HG03565 (cell line): Measurements from ENCODE around the gene ICE1.
"Not testable (repeated sequence)": the region's sequence is repeated elsewhere in the genome, so short reads cannot be mapped to it uniquely, and the experiment has no call there.

Experiments used
- ATAC-seq: cut with Tn5 transposase; IDR thresholded peaks from one replicate; pipeline ENCODE4 v1.9.1; 2021; ENCODE audit warnings: mild to moderate bottlenecking, moderate library complexity; ENCODE audit not compliant: unreplicated experiment

Gene ICE1

GRCh38 chr5:5437227-5438172, 15.0 kb downstream of the ICE1 start:
- ATAC-seq: peak; percentile 53

- ATAC-seq: no peak
Observed at GRCh38 chr5:5451863-5452262, 29.4 kb downstream of the ICE1 start.

GRCh38 chr5:5453131-5453530, 30.7 kb downstream of the ICE1 start:
- no peak for ATAC-seq

GRCh38 chr5:5454391-5454790, 31.9 kb downstream of the ICE1 start:
- no peak for ATAC-seq

GRCh38 chr5:5456858-5457257, 34.4 kb downstream of the ICE1 start:
- ATAC-seq: no peak

- ATAC-seq: no peak
Observed at GRCh38 chr5:5460311-5460710, 37.8 kb downstream of the ICE1 start.

GRCh38 chr5:5461012-5461411, 38.5 kb downstream of the ICE1 start:
- ATAC-seq: no peak

GRCh38 chr5:5464036-5464715, 41.7 kb downstream of the ICE1 start:
- ATAC-seq: no peak

- no peak for ATAC-seq
Observed at GRCh38 chr5:5466227-5466626, 43.8 kb downstream of the ICE1 start.

GRCh38 chr5:5467737-5468136, 45.3 kb downstream of the ICE1 start:
- ATAC-seq: no peak

- no peak for ATAC-seq
Observed at GRCh38 chr5:5470933-5471332, 48.5 kb downstream of the ICE1 start.

GRCh38 chr5:5473226-5473625, 50.7 kb downstream of the ICE1 start:
- ATAC-seq: no peak

- ATAC-seq: no peak
Observed at GRCh38 chr5:5474961-5475360, 52.5 kb downstream of the ICE1 start.

GRCh38 chr5:5475975-5476374, 53.5 kb downstream of the ICE1 start:
- ATAC-seq: no peak

- not testable (repeated sequence) for ATAC-seq
Observed at GRCh38 chr5:5479578-5479977, 57.1 kb downstream of the ICE1 start.

- no peak for ATAC-seq
Observed at GRCh38 chr5:5480481-5481111, 58.1 kb downstream of the ICE1 start.

- no peak for ATAC-seq
Observed at GRCh38 chr5:5481206-5481605, 58.7 kb downstream of the ICE1 start.

- ATAC-seq: no peak
Observed at GRCh38 chr5:5481633-5482032, 59.2 kb downstream of the ICE1 start.

GRCh38 chr5:5483350-5483749, 60.9 kb downstream of the ICE1 start:
- ATAC-seq: no peak

- ATAC-seq: no peak
Observed at GRCh38 chr5:5483880-5484598, 61.6 kb downstream of the ICE1 start.

- ATAC-seq: no peak
Observed at GRCh38 chr5:5486122-5486521, 63.6 kb downstream of the ICE1 start.
